WTC11 (cell line): ENCODE data around the gene RGS13. TPM values are rescaled to one million over a fixed set of nuclear protein-coding genes. Genes with fewer than 3 reads are reported as not detected.
A peak's percentile ranks its signal among the peaks of the same experiment; 100 is the strongest.

Source experiments
- ATAC-seq: fragments of 200-7000 bp; cut with Tn5 transposase; 2 replicates; pipeline ENCODE4 v1.10.0; 2021; ENCODE audit warnings: mild to moderate bottlenecking, moderate library complexity
- CTCF ChIA-PET: fragments of 300-600 bp; sonication (Branson Sonifier 250); formaldehyde crosslinking; loops from one replicate; lab custom pipeline; 2021; ENCODE audit warnings: antibody characterized with exemption; lab: Charles Lee
- POLR2A ChIA-PET: fragments of 350-600 bp; sonication (Branson Sonifier 250); formaldehyde crosslinking; loops from one replicate; lab custom pipeline; 2021; ENCODE audit warnings: antibody characterized with exemption; lab: Charles Lee
- DNase-seq: peaks from one replicate; pipeline ENCODE4 v3.0.0; 2021; ENCODE audit warnings: low spot score
- H3K27ac Mint-ChIP-seq: 2 replicates; pipeline ENCODE4 v1.8.0; 2021; ENCODE audit warnings: mixed read lengths
- H3K27me3 Mint-ChIP-seq: 2 replicates; pipeline ENCODE4 v1.8.0; 2021; ENCODE audit warnings: low read depth, mild to moderate bottlenecking, moderate library complexity, mixed read lengths
- H3K36me3 Mint-ChIP-seq: 2 replicates; pipeline ENCODE4 v1.8.0; 2021; ENCODE audit warnings: mixed read lengths
- H3K4me1 Mint-ChIP-seq: 2 replicates; pipeline ENCODE4 v1.8.0; 2022; ENCODE audit warnings: mixed read lengths
- H3K4me3 Mint-ChIP-seq: 2 replicates; pipeline ENCODE4 v1.8.0; 2021; ENCODE audit warnings: mild to moderate bottlenecking, moderate library complexity, mixed read lengths
- H3K9me3 Mint-ChIP-seq: 2 replicates; pipeline ENCODE4 v1.8.0; 2021; ENCODE audit warnings: mixed read lengths
- ATF6 ChIP-seq: sonication (generic); formaldehyde crosslinking; IDR thresholded peaks from 2 replicates; pipeline ENCODE4 v1.8.1; 2023; ENCODE audit warnings: mild to moderate bottlenecking, missing genetic modification reagents
- CBFB ChIP-seq: sonication (generic); formaldehyde crosslinking; IDR thresholded peaks from 2 replicates; pipeline ENCODE4 v1.8.1; 2022; ENCODE audit warnings: mild to moderate bottlenecking, low read depth, missing genetic modification reagents
- CDX4 ChIP-seq: fragments of 250-450 bp; sonication (Bioruptor Pico); IDR thresholded peaks from 2 replicates; pipeline ENCODE4 v1.9.0; 2021; ENCODE audit warnings: moderate library complexity, mild to moderate bottlenecking, inconsistent platforms, borderline replicate concordance
- CTCF ChIP-seq: fragments of 200-600 bp; IDR thresholded peaks from 2 replicates; pipeline ENCODE4 v1.8.0; 2022; ENCODE audit warnings: antibody characterized with exemption
- E2F5 ChIP-seq: sonication (generic); formaldehyde crosslinking; IDR thresholded peaks from 2 replicates; pipeline ENCODE4 v1.8.1; 2022; ENCODE audit warnings: mild to moderate bottlenecking, moderate library complexity, missing genetic modification reagents
- EMX1 ChIP-seq: fragments of 250-450 bp; sonication (Bioruptor Pico); IDR thresholded peaks from 2 replicates; pipeline ENCODE4 v1.8.0; 2021; ENCODE audit warnings: mild to moderate bottlenecking
- ERG ChIP-seq: fragments of 250-450 bp; sonication (Bioruptor Pico); IDR thresholded peaks from 2 replicates; pipeline ENCODE4 v1.8.0; 2021; ENCODE audit warnings: mild to moderate bottlenecking
- FOXJ3 ChIP-seq: sonication (generic); formaldehyde crosslinking; IDR thresholded peaks from 2 replicates; pipeline ENCODE4 v1.9.0; 2021; ENCODE audit warnings: missing genetic modification reagents, mild to moderate bottlenecking, borderline replicate concordance
- HMGA2 ChIP-seq: fragments of 250-450 bp; sonication (Bioruptor Pico); IDR thresholded peaks from 2 replicates; pipeline ENCODE4 v1.4.0; 2021; ENCODE audit warnings: mild to moderate bottlenecking, moderate library complexity
- IRF2 ChIP-seq: sonication (generic); formaldehyde crosslinking; IDR thresholded peaks from 2 replicates; pipeline ENCODE4 v1.8.0; 2022; ENCODE audit warnings: low read depth, missing genetic modification reagents, borderline replicate concordance
- MAX ChIP-seq: sonication (generic); formaldehyde crosslinking; IDR thresholded peaks from 2 replicates; pipeline ENCODE4 v1.8.0; 2022; ENCODE audit warnings: mild to moderate bottlenecking, missing genetic modification reagents
- MLX ChIP-seq: sonication (generic); formaldehyde crosslinking; IDR thresholded peaks from 2 replicates; pipeline ENCODE4 v1.8.1; 2023; ENCODE audit warnings: mild to moderate bottlenecking, missing genetic modification reagents, moderate library complexity
- NFE2L1 ChIP-seq: sonication (generic); formaldehyde crosslinking; IDR thresholded peaks from 2 replicates; pipeline ENCODE4 v1.8.1; 2023; ENCODE audit warnings: missing genetic modification reagents
- SP1 ChIP-seq: sonication (generic); formaldehyde crosslinking; conservative IDR thresholded peaks from 2 replicates; pipeline ENCODE4 v1.8.1; 2022; ENCODE audit warnings: missing genetic modification reagents
- TEAD1 ChIP-seq: sonication (generic); formaldehyde crosslinking; IDR thresholded peaks from 2 replicates; pipeline ENCODE4 v1.8.0; 2022; ENCODE audit warnings: mild to moderate bottlenecking, missing genetic modification reagents
- ZNF263 ChIP-seq: sonication (generic); formaldehyde crosslinking; IDR thresholded peaks from 2 replicates; pipeline ENCODE4 v1.8.1; 2022; ENCODE audit warnings: low read depth, mild to moderate bottlenecking, moderate library complexity, missing genetic modification reagents
- total RNA-seq: library from RNA; stranded (reverse); gene quantifications from 3 replicates; pipeline ENCODE4 v1.2.3, GENCODE V29; 2021

Gene RGS13
- total RNA-seq, 1 experiment from 2014 or later, result not detected

- TF ChIP-seq ATF6 (CRISPR knock-in tag) (no peak), NFE2L1 (no peak), ZNF263 (no peak), SP1 (no peak), TEAD1 (CRISPR knock-in tag) (no peak), CDX4 (CRISPR knock-in tag) (no peak), CBFB (no peak), MLX (no peak)
Measured at GRCh38 chr1:192609110-192610079, 26.6 kb upstream of the RGS13 start (continued).

GRCh38 chr1:192610112-192610889 lies 25.6 kb upstream of the RGS13 start:
- Mint-ChIP-seq H3K27me3 (no peaks in the 10 kb centered on the region), H3K27ac (no peak overlapping the region), H3K4me1 (no peaks in the 10 kb centered on the region), H3K36me3 (no peaks in the 10 kb centered on the region), H3K4me3 (no peak overlapping the region), H3K9me3 (no peaks in the 10 kb centered on the region)
- DNase-seq (no peak), ATAC-seq (no peak)
- ChIA-PET POLR2A (no interaction called here), CTCF (interaction anchor here (0.9 to 2.9 kb wide), 3 partner anchors 63 to 136 kb away, joined by 3 to 11 read pairs (median 5); no protein-coding TSS in a partner anchor)
- TF ChIP-seq HMGA2 (CRISPR knock-in tag), result peak; percentile 85
- TF ChIP-seq FOXJ3 (CRISPR knock-in tag), result no peak

- no peak overlapping the region for H3K4me3 Mint-ChIP-seq
- CTCF ChIA-PET, result no interaction called here
- no peak overlapping the region for H3K27ac Mint-ChIP-seq
Measured at GRCh38 chr1:192615055-192615454, 20.9 kb upstream of the RGS13 start.

More at GRCh38 chr1:192615055-192615454, 20.9 kb upstream of the RGS13 start:
- TF ChIP-seq IRF2 (CRISPR knock-in tag) (no peak), MAX (CRISPR knock-in tag) (no peak), ERG (CRISPR knock-in tag) (no peak), CTCF (no peak), EMX1 (CRISPR knock-in tag) (no peak), TEAD1 (CRISPR knock-in tag) (no peak), E2F5 (CRISPR knock-in tag) (no peak)
- Mint-ChIP-seq H3K9me3 (no peaks in the 10 kb centered on the region), H3K36me3 (no peaks in the 10 kb centered on the region), H3K4me1 (no peaks in the 10 kb centered on the region), H3K27me3 (no peaks in the 10 kb centered on the region)
- no peak for ATAC-seq
- POLR2A ChIA-PET, result no interaction called here
- DNase-seq, result no peak
